ENCODE results near the gene AGMO.

- TF ChIP-seq CTCF (IDR thresholded peaks at IDR 0.05): peak in 1 of 3 donors; percentile 21
- TF ChIP-seq POLR2AphosphoS5 (IDR thresholded peaks at IDR 0.05): no peak
These were observed 235.7 kb downstream of the AGMO start for GRCh38 chr7:15326044-15326644.

Measured in breast epithelium (tissue), 3 donors.